Measurements from ENCODE around the gene RETREG1. TPM values are rescaled to one million over a fixed set of nuclear protein-coding genes. Genes with fewer than 3 reads are reported as not detected.

RETREG1 gene
- total RNA-seq, 2 donors from 2014 or later = 102 to 180 TPM

GRCh38 chr5:16550316-16550952, 66.4 kb downstream of the RETREG1 start:
- peak overlapping the region in 1 of 2 donors; percentile 0 for H3K27ac ChIP-seq
- no peak for DNase-seq (ENCODE audit: low spot score)
- TF ChIP-seq, protein P1, sequence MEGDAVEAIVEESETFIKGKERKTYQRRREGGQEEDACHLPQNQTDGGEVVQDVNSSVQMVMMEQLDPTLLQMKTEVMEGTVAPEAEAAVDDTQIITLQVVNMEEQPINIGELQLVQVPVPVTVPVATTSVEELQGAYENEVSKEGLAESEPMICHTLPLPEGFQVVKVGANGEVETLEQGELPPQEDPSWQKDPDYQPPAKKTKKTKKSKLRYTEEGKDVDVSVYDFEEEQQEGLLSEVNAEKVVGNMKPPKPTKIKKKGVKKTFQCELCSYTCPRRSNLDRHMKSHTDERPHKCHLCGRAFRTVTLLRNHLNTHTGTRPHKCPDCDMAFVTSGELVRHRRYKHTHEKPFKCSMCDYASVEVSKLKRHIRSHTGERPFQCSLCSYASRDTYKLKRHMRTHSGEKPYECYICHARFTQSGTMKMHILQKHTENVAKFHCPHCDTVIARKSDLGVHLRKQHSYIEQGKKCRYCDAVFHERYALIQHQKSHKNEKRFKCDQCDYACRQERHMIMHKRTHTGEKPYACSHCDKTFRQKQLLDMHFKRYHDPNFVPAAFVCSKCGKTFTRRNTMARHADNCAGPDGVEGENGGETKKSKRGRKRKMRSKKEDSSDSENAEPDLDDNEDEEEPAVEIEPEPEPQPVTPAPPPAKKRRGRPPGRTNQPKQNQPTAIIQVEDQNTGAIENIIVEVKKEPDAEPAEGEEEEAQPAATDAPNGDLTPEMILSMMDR (IDR thresholded peaks at IDR 0.05) = peak; percentile 18 to 67
- H3K9me3 ChIP-seq = no peaks in the 10 kb centered on the region
- H3K4me3 ChIP-seq = no peak overlapping the region
- no peaks in the 10 kb centered on the region for H3K27me3 ChIP-seq
- peaks cover 0 to 20% of the 10 kb centered on the region in 2 donors for H3K4me1 ChIP-seq
- no peaks in the 10 kb centered on the region for H3K36me3 ChIP-seq

- DNase-seq (ENCODE audit: low spot score) = no peak
- H3K9me3 ChIP-seq = no peaks in the 10 kb centered on the region
- no peaks in the 10 kb centered on the region for H3K27me3 ChIP-seq
- H3K27ac ChIP-seq = peak overlapping the region; percentile 0 to 82
- peaks cover 0 to 27% of the 10 kb centered on the region in 2 donors for H3K4me1 ChIP-seq
- no peak overlapping the region for H3K4me3 ChIP-seq
- TF ChIP-seq, protein P1 (IDR thresholded peaks at IDR 0.05) = no peak
- H3K36me3 ChIP-seq = no peaks in the 10 kb centered on the region
These were observed 67.1 kb downstream of the RETREG1 start for GRCh38 chr5:16549491-16550206.

GRCh38 chr5:16548812-16549211, 68.0 kb downstream of the RETREG1 start:
- no peak overlapping the region for H3K4me3 ChIP-seq

GRCh38 chr5:16548115-16548514, 68.7 kb downstream of the RETREG1 start:
- no peak for DNase-seq (ENCODE audit: low spot score)
- TF ChIP-seq, protein P1 (IDR thresholded peaks at IDR 0.05) = no peak
- no peaks in the 10 kb centered on the region for H3K9me3 ChIP-seq
- peak overlapping the region; percentile 8 to 82 for H3K27ac ChIP-seq
- peaks cover 0 to 27% of the 10 kb centered on the region in 2 donors for H3K4me1 ChIP-seq
- no peaks in the 10 kb centered on the region for H3K27me3 ChIP-seq
- H3K36me3 ChIP-seq = no peaks in the 10 kb centered on the region
- H3K4me3 ChIP-seq = no peak overlapping the region

More at GRCh38 chr5:16548812-16549211, 68.0 kb downstream of the RETREG1 start:
- Histone ChIP-seq H3K9me3 (no peaks in the 10 kb centered on the region), H3K27ac (peak overlapping the region; percentile 8 to 82), H3K27me3 (no peaks in the 10 kb centered on the region), H3K36me3 (no peaks in the 10 kb centered on the region), H3K4me1 (peaks cover 0 to 27% of the 10 kb centered on the region in 2 donors)
- TF ChIP-seq, protein P1 (IDR thresholded peaks at IDR 0.05) = no peak
- DNase-seq (ENCODE audit: low spot score) = no peak

DNA sequence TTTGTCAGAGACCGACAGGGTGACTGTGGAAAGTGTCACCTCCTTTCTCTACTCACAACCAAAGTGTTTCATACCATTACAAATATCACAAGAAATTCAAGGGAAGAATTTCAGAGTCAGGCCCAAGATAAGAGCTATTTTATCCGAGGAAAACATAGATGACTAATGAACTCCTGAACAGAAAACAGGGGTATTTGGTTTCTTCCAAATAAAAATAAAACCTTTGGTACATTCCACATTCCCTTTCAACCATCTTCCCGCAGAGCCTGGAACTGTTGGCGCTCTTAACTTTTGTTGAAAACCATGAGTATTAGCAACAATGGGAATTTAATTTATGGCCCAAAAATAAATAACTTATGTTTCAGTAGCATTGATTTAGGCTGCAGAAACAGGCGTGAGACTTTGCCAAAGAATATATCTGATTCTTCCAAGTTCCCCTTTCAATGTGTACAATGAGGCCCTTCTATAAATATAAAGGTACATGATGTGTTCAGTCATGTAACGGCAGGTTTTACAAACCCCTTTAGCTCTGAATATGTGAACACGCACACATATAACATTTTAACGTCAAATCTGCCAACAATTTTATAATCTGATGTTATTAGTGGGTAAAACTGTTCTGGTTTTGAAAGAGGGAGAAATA, 69.5 kb downstream of the RETREG1 start:
- no peaks in the 10 kb centered on the region for H3K27me3 ChIP-seq
- no peaks in the 10 kb centered on the region for H3K9me3 ChIP-seq
- no peak for DNase-seq (ENCODE audit: low spot score)
- H3K36me3 ChIP-seq = no peaks in the 10 kb centered on the region
- H3K27ac ChIP-seq = peak overlapping the region; percentile 63 to 82
- H3K4me1 ChIP-seq = peaks cover 0 to 24% of the 10 kb centered on the region in 2 donors
- H3K4me3 ChIP-seq = no peak overlapping the region
- TF ChIP-seq, protein P1 (IDR thresholded peaks at IDR 0.05) = no peak
